ENCODE results near the gene BMP7.

BMP7 gene

GRCh38 chr20:57266291-57267157, at the start of gene BMP7:
Gene BMP7 (minus strand): TSS chr20:57266641. CDS start chr20:57266122, 519 bp downstream.
- DNase-seq: peak; percentile 18

DNA sequence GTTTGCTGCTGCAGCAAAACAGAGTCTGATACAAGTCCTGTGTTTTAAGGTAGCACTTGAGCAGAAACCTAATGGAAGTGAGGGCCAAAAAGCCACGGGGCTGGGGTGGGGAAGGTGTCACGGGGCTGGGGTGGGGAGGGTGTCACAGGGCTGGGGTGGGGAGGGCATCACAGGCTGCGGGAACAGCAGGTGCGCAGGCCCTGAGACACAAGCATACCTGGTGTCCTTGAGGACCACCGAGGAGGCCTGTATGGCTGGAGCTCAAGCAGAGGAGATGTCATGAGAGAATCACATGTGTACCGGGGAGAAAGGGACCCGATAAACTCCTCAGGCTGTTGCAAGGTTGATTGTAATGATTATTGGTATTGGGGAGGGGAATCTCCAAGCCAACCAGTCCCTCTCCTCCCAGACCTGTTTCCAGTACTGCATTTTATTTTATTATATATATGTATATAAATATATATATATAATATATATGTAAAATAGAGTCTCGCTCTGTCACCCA, 49.6 kb upstream of the BMP7 start:
- no peak for DNase-seq

- no peak for DNase-seq
These were observed 48.9 kb upstream of the BMP7 start for GRCh38 chr20:57315083-57315975.

DNA sequence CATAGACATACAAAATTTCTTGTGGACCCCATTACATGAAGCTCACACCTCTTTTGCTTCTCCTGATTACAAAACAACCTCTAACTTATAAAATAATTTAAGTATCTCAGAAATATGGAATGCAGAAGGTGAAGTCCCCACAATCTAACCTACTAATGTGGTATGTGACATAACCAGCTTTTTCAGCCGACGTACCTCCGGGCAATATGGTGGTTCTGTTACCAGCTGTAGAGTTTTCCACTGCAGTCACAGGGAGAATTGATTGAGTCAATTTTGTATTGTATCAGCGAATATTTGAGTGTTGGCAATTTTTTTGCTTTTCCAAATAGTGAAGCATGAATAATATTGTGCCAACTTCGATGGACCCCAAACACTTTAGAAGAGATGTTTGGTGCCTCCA, 47.5 kb upstream of the BMP7 start:
- no peak for DNase-seq

GRCh38 chr20:57313230-57313629, 46.8 kb upstream of the BMP7 start:
- no peak for DNase-seq

DNA sequence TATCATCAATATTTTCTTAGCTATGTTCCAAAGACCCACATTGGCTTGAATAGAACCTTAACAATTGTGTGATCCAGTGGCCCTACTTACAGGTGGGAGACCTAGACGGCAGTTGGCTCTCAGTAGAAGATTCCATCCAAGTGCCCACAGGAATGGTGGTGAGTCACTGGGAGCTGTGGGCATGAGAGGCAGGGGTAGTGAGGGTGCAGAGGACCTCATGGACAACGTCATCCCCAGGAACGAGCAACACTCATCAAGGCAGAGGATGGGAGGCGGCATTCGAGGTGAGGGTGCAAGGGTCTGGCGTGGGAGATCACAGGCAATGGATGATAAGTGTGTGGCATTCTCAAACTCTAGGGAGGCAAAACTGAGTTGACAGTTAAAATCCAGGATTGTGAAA, 45.7 kb upstream of the BMP7 start:
- DNase-seq: no peak

DNA sequence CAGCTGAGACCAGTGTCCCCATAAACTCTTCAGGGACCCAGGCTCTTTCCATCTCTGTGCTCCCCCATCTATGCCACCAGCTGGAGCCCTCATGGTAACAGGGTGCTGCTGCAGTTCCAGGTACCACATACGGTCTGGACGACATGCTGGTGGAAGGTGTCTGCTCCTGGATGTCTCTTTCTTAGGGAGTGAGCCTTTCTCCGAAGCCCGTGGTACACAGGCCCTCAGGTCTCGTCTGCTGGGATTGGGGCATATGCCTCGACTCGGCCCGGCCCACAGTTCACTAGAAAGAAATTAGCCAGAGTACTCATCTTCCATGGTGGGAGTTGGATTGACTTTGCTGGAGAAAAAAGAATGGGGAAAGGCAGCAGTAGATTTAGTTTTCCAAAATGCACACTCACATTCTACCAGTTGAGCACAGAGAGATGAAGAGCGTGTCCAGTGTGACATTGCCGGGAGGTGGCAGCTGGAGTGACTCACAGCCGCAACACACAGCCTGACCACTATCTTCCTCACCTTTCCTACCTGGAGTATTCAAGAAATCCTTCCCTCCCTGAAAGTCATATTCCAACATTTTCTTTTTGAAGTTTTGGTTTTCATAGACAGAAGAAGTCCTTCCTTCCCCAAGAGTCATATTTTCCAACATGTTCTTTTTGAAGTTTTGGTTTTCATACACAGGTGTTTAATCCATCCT, 44.5 kb upstream of the BMP7 start:
- DNase-seq: no peak

DNA sequence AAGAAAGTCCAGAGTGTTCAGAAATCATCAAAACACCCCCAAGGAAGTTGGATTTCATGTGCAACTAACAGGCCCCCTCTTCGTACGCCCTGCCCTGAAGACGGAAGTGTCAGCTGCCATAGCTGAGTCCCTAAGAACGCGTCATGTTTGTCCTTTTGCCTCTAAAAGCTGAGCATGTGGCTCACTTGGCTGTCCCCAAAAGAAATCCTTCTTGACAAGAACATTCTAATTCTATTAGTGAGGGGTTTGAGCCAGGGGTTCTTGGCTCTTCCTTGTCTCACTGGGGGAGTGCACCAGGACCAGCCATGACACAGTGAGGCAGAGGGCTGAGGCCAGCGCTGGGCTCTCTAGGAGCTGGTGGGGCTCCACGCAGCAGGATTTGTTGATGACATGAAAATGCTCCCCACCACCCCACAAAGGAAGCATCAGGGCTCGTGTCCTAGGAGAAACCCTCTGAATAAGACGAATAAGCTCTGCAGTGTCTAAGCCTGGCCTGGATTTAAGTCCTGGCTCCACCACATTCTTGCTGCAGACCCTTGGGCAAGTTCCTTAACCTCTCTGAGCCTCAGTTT, 43.2 kb upstream of the BMP7 start:
- no peak for DNase-seq

GRCh38 chr20:57308451-57309271, 42.2 kb upstream of the BMP7 start:
- DNase-seq: no peak

- no peak for DNase-seq
These were observed 40.3 kb upstream of the BMP7 start for GRCh38 chr20:57306747-57307146.

GRCh38 chr20:57301026-57301425, 34.6 kb upstream of the BMP7 start:
- no peak for DNase-seq

DNA sequence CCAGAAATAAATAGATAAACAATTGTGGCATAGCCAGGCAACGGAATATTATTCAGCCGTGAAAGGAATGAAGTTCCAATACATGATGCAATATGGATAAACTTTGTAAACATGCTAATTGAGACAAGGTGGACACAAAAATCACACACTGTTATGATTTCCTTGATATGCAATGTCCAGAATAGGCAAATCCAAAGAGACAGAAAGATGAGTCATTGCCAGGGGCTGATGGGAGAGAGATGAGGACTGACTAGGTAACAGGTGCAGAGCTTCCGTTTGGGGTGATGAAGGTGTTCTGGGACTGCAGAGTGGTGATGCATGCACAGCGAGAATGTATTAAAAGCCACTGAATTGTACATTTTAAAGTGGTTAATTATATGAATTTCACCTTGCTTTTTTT, 32.0 kb upstream of the BMP7 start:
- no peak for DNase-seq

DNA sequence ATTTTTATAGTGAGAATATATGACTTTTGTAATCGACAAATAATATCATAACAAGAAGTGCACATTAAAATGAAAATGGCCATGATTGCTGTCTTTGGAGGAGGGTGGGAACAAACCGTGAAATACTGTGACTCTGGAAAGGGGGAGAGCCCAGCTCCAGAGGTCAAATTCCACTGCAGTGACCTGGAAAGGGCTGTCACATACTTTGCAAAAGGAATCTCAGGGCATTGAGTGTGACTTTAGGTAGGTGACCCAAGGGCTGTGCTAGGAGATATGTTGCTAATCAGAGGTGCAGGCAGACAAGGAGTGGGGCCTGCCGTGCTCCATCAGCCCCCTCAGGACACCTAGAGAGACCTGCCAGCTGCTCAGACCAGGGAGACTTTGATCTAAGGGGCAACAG, 28.1 kb upstream of the BMP7 start:
- DNase-seq: no peak

- no peak for DNase-seq
These were observed 27.6 kb upstream of the BMP7 start for GRCh38 chr20:57293995-57294394.

DNA sequence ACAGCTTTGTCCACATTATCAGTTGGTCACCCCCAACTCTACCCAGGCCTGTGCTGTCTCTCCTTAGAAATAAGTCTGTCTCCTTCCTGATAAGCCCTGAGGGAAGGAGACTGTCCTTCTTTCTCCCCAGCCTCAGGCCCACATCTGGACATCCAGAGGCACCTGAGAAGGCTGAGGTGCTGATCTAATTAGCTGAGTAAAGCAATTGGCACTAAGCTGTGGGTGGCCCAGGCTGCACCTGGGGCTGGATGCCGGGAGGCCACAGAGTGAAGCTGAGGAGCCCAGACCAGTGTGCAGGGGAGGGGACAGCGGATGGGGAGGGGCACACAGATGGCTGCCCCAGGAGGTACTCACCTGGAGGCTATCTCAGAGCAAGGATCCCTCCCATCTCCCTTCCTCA, 26.2 kb upstream of the BMP7 start:
- no peak for DNase-seq

DNA sequence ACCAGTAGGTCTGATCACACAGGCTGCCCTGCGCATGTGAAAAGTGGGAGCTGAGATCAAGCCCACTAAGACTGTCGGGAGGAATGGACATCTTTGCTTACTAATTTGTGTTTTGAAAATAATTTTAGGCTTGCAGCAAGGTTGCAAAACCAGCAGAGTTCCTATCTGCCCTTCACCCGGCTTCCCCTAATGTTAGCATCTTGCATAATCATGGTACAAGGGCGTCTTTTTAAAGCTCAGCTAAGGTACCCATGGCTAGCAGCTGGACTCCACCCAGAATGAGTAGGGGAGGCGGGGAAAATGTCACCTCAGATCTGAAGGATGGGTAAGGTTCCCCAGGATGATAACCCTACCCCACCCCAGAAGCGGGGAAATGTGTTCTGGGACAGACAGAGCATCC, 25.3 kb upstream of the BMP7 start:
- DNase-seq: no peak

- no peak for DNase-seq
These were observed 24.6 kb upstream of the BMP7 start for GRCh38 chr20:57291003-57291402.

- DNase-seq: no peak
These were observed 23.7 kb upstream of the BMP7 start for GRCh38 chr20:57290178-57290484.

GRCh38 chr20:57289391-57290177, 23.1 kb upstream of the BMP7 start:
- no peak for DNase-seq

DNA sequence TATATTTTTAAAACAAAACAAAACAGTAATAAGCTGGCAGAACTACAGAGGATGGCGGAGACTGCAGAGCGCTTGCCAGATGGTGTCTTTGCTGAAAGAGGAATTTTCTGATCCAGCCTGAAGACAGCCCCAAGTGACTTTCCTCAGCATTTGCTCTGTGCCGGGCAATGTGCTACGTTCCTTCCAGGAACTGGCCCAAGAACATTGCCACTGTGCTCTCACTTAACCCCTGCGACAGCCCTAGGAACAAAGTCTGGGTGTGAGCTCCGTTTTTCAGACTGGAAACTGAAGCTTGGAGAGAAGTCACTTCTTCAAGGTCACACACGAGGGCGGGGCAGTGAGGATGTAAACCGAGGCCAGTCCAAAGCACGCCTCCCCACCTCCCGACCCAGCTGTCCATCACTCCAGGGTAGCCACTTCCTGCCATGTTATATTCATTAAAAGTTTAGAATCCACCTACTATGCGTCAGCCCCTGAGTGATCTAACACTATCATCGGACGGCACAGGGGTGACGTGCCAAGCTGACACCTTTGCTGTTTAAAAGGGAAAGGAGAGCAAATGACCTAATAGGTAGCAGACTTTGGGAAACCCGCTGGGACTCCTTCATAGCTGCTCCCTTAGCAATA, 22.3 kb upstream of the BMP7 start:
- DNase-seq: no peak

DNA sequence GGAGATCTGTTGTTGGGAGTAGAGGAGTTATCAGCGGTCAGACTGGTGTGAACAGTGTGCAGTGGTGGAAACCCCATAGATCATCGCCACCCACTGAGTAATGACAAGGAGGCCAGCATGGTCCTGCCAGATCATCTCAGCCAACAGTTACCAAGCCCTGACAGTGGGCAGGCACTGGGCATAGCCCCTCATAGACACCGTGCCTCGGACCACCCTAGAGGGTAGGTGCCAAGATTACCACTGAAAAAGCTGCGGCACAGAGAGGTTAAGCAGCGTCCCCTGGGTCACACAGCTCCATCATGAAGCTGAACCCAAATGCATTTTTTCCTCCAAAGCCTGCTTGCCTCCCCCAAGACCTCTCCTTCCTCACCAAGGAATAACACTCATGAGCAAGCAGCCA, 21.5 kb upstream of the BMP7 start:
- DNase-seq: no peak

Data from stimulated activated CD4-positive, alpha-beta T cell treated with anti-CD3 and anti-CD28 coated beads, Interleukin-15, amount 100 ng/mL, for 24 hours (primary cell).